ENCODE results near the gene ADIPOR2.

Gene ADIPOR2

DNA sequence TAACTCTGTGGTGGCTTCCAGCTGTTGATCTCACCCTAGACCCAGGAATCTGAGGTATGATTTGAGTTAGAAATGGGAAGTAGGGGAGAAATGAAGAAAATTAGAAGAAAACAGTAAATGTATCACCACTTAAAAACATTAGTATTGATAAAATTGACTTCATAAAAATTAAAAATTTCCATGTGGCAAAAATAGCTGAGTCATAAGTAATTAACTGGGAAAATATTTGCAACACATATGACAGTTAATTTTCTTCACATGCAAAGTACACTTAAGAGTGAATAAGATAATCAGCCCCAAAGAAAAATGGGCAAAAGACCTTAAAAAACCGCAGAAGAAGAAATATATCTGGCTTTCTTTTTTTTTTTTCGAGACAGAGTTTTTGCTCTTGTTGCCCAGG, 25.5 kb upstream of the ADIPOR2 start:
- no peak overlapping the region for H3K9ac ChIP-seq (ENCODE audit: low read depth in 1 of 2, low read length in 2 of 2)
- H3K4me3 ChIP-seq (ENCODE audit: low read length in 2 of 2) = no peak overlapping the region
- H3K27me3 ChIP-seq (ENCODE audit: control insufficient read depth in 2 of 2, insufficient read depth in 2 of 2, low read length in 2 of 2) = no peaks in the 10 kb centered on the region
- H3K36me3 ChIP-seq (ENCODE audit: control insufficient read depth in 2 of 2, insufficient read depth in 2 of 2, low read length in 2 of 2) = no peaks in the 10 kb centered on the region
- peaks cover 27 to 60% of the 10 kb centered on the region in 2 donors for H3K4me1 ChIP-seq (ENCODE audit: control insufficient read depth in 2 of 2, insufficient read depth in 2 of 2, low read length in 2 of 2)
- peak overlapping the region; percentile 52 to 55 for H3K27ac ChIP-seq (ENCODE audit: low read depth in 2 of 2, low read length in 2 of 2)
- no peaks in the 10 kb centered on the region for H3K9me3 ChIP-seq (ENCODE audit: control insufficient read depth in 2 of 2, low read length in 2 of 2)

GRCh38 chr12:1666215-1666614, 24.7 kb upstream of the ADIPOR2 start:
- Histone ChIP-seq H3K9ac (ENCODE audit: low read depth in 1 of 2, low read length in 2 of 2) (peak overlapping the region; percentile 60 to 64), H3K9me3 (ENCODE audit: control insufficient read depth in 2 of 2, low read length in 2 of 2) (no peaks in the 10 kb centered on the region), H3K27me3 (ENCODE audit: control insufficient read depth in 2 of 2, insufficient read depth in 2 of 2, low read length in 2 of 2) (no peaks in the 10 kb centered on the region), H3K36me3 (ENCODE audit: control insufficient read depth in 2 of 2, insufficient read depth in 2 of 2, low read length in 2 of 2) (no peaks in the 10 kb centered on the region), H3K27ac (ENCODE audit: low read depth in 2 of 2, low read length in 2 of 2) (peak overlapping the region; percentile 84 to 87), H3K4me1 (ENCODE audit: control insufficient read depth in 2 of 2, insufficient read depth in 2 of 2, low read length in 2 of 2) (peaks cover 31 to 63% of the 10 kb centered on the region in 2 donors), H3K4me3 (ENCODE audit: low read length in 2 of 2) (no peak overlapping the region)

GRCh38 chr12:1666685-1667162, 24.1 kb upstream of the ADIPOR2 start:
- Histone ChIP-seq H3K36me3 (ENCODE audit: control insufficient read depth in 2 of 2, insufficient read depth in 2 of 2, low read length in 2 of 2) (no peaks in the 10 kb centered on the region), H3K27ac (ENCODE audit: low read depth in 2 of 2, low read length in 2 of 2) (peak overlapping the region; percentile 84 to 87), H3K27me3 (ENCODE audit: control insufficient read depth in 2 of 2, insufficient read depth in 2 of 2, low read length in 2 of 2) (no peaks in the 10 kb centered on the region), H3K4me3 (ENCODE audit: low read length in 2 of 2) (peak overlapping the region in 1 of 2 donors; percentile 43), H3K9me3 (ENCODE audit: control insufficient read depth in 2 of 2, low read length in 2 of 2) (no peaks in the 10 kb centered on the region), H3K9ac (ENCODE audit: low read depth in 1 of 2, low read length in 2 of 2) (peak overlapping the region; percentile 60 to 64), H3K4me1 (ENCODE audit: control insufficient read depth in 2 of 2, insufficient read depth in 2 of 2, low read length in 2 of 2) (peaks cover 34 to 61% of the 10 kb centered on the region in 2 donors)

DNA sequence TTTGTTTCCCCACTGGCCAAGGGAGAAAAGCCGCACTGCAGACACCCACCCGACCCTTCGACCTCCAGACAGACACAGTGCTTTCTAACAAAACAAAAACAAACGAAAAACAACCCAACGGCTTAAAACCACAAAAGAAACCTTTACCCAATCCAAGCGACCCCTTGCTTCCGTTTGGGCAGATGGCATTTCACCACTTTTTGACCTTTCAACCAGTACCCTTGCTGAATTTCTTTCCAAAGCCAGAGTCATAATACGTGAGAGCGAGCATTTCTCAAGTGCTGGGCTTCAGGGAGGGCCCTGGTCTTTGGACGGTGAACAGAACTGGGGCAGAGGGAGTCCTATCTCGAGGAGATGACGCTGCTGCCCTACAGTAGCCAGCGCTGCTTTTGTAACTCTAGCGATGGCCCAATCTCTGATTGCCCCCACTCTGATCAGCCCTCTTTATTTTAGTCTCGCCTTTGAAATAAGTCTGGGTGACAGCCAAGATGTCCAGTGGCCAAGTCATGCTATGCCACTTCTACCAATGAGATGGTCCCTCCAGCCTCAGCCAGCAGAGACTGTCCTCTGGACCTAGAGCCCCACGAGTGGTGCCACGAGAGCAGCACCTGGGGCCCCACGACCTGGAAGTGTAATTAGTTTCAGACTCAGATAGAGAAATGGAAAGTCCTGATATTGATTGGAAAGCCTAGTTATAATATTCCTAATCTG, 21.9 kb upstream of the ADIPOR2 start:
- peak overlapping the region; percentile 97 for H3K27ac ChIP-seq (ENCODE audit: low read depth in 2 of 2, low read length in 2 of 2)
- peak overlapping the region in 1 of 2 donors; percentile 41 for H3K4me3 ChIP-seq (ENCODE audit: low read length in 2 of 2)
- H3K9me3 ChIP-seq (ENCODE audit: control insufficient read depth in 2 of 2, low read length in 2 of 2) = no peaks in the 10 kb centered on the region
- peaks cover 34 to 58% of the 10 kb centered on the region in 2 donors for H3K4me1 ChIP-seq (ENCODE audit: control insufficient read depth in 2 of 2, insufficient read depth in 2 of 2, low read length in 2 of 2)
- H3K9ac ChIP-seq (ENCODE audit: low read depth in 1 of 2, low read length in 2 of 2) = peak overlapping the region in 1 of 2 donors; percentile 32
- no peaks in the 10 kb centered on the region for H3K27me3 ChIP-seq (ENCODE audit: control insufficient read depth in 2 of 2, insufficient read depth in 2 of 2, low read length in 2 of 2)
- H3K36me3 ChIP-seq (ENCODE audit: control insufficient read depth in 2 of 2, insufficient read depth in 2 of 2, low read length in 2 of 2) = no peaks in the 10 kb centered on the region

DNA sequence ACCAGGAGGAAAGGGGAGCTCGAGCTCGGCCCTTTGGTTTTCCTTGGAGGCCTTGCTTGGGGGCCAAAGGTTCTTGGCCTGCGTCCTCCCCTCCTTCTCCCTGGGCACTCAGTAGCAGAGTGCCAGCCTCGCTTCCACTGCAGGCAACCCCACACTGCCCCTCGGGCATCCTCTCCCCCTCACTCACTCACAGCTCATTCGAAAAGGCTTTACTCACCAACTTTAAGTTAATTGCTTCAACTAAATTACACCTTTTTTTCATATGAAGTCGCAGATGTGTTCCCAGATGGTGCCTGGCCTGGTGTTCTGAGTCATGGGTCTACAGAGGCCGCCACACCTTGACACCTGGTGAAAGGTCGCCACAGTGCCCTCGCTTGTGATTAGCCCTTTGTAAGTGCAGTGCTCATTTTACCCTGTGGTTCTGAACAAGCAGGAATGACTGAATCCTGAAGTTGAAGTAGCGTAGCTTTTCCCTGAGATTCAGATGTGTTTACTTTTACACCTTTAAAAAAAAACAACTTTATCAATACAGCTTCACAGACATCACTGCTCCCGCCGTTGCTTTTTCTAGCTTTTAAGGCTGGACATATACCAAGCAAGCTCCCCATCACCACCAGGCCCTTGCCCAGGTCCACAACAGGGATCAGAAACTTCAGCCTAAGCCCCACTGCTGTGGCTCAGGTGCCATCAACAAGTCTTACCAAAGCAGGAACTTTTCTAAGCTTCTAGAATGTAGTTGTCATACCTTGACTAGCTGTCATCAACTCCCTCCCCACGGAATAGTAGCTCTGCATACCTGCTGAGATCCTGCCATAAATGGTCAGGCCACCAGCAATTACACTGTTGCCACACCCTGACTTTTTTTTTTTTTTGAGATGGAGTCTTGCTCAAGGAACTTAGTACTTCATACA, 20.3 kb upstream of the ADIPOR2 start:
- Histone ChIP-seq H3K27ac (ENCODE audit: low read depth in 2 of 2, low read length in 2 of 2) (peak overlapping the region; percentile 97), H3K27me3 (ENCODE audit: control insufficient read depth in 2 of 2, insufficient read depth in 2 of 2, low read length in 2 of 2) (no peaks in the 10 kb centered on the region), H3K9me3 (ENCODE audit: control insufficient read depth in 2 of 2, low read length in 2 of 2) (no peaks in the 10 kb centered on the region), H3K4me1 (ENCODE audit: control insufficient read depth in 2 of 2, insufficient read depth in 2 of 2, low read length in 2 of 2) (peaks cover 28 to 50% of the 10 kb centered on the region in 2 donors), H3K4me3 (ENCODE audit: low read length in 2 of 2) (peak overlapping the region in 1 of 2 donors; percentile 54), H3K9ac (ENCODE audit: low read depth in 1 of 2, low read length in 2 of 2) (peak overlapping the region; percentile 70), H3K36me3 (ENCODE audit: control insufficient read depth in 2 of 2, insufficient read depth in 2 of 2, low read length in 2 of 2) (no peaks in the 10 kb centered on the region)

DNA sequence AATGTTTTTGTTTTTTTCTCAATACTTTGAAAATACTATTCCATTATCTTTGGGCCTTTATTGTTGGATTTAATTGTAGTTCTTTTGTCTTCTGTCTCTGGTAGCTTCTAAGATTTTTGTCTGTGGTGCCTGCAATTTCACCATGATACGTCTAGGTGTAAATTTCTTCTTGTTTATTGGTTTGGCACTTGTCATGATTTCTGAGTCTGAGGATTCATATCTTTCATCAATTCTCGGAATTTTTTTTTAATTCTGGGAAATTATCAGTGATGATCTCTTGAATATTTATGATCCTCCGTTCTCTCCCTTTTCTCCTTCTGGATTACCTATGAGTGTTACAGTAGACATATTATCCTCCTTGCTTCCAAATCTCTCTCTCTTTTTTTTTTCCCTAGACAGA, 14.8 kb upstream of the ADIPOR2 start:
- H3K4me3 ChIP-seq (ENCODE audit: low read length in 2 of 2) = no peak overlapping the region
- no peaks in the 10 kb centered on the region for H3K36me3 ChIP-seq (ENCODE audit: control insufficient read depth in 2 of 2, insufficient read depth in 2 of 2, low read length in 2 of 2)
- H3K27me3 ChIP-seq (ENCODE audit: control insufficient read depth in 2 of 2, insufficient read depth in 2 of 2, low read length in 2 of 2) = no peaks in the 10 kb centered on the region
- H3K4me1 ChIP-seq (ENCODE audit: control insufficient read depth in 2 of 2, insufficient read depth in 2 of 2, low read length in 2 of 2) = peaks cover 10% of the 10 kb centered on the region in 2 donors
- no peak overlapping the region for H3K27ac ChIP-seq (ENCODE audit: low read depth in 2 of 2, low read length in 2 of 2)
- H3K9ac ChIP-seq (ENCODE audit: low read depth in 1 of 2, low read length in 2 of 2) = no peak overlapping the region
- H3K9me3 ChIP-seq (ENCODE audit: control insufficient read depth in 2 of 2, low read length in 2 of 2) = no peaks in the 10 kb centered on the region

- H3K4me3 ChIP-seq (ENCODE audit: low read length in 2 of 2) = no peak overlapping the region
- no peaks in the 10 kb centered on the region for H3K9me3 ChIP-seq (ENCODE audit: control insufficient read depth in 2 of 2, low read length in 2 of 2)
- peak overlapping the region; percentile 76 to 81 for H3K27ac ChIP-seq (ENCODE audit: low read depth in 2 of 2, low read length in 2 of 2)
- H3K4me1 ChIP-seq (ENCODE audit: control insufficient read depth in 2 of 2, insufficient read depth in 2 of 2, low read length in 2 of 2) = peaks cover 6 to 11% of the 10 kb centered on the region in 2 donors
- no peaks in the 10 kb centered on the region for H3K27me3 ChIP-seq (ENCODE audit: control insufficient read depth in 2 of 2, insufficient read depth in 2 of 2, low read length in 2 of 2)
- peak overlapping the region in 1 of 2 donors; percentile 31 for H3K9ac ChIP-seq (ENCODE audit: low read depth in 1 of 2, low read length in 2 of 2)
- H3K36me3 ChIP-seq (ENCODE audit: control insufficient read depth in 2 of 2, insufficient read depth in 2 of 2, low read length in 2 of 2) = no peaks in the 10 kb centered on the region
These were observed 9.9 kb upstream of the ADIPOR2 start for GRCh38 chr12:1680804-1681492.

DNA sequence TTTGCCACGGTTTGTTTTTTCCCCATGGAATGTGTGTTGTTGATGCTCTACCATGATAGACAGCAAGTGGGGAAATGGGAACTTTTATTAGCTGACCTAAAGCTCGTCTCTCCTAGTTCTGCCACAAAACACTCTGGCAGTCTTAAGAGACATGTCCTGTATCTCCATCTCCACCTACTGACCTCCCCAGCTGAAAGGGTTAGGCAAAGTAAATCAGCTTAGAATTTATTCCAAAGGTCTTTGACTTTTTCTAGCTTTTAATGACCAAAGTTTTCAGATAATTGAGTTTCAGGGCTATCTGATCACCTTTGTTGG, 9.4 kb upstream of the ADIPOR2 start:
- peaks cover 6 to 11% of the 10 kb centered on the region in 2 donors for H3K4me1 ChIP-seq (ENCODE audit: control insufficient read depth in 2 of 2, insufficient read depth in 2 of 2, low read length in 2 of 2)
- H3K27me3 ChIP-seq (ENCODE audit: control insufficient read depth in 2 of 2, insufficient read depth in 2 of 2, low read length in 2 of 2) = no peaks in the 10 kb centered on the region
- peak overlapping the region in 1 of 2 donors; percentile 31 for H3K9ac ChIP-seq (ENCODE audit: low read depth in 1 of 2, low read length in 2 of 2)
- no peak overlapping the region for H3K4me3 ChIP-seq (ENCODE audit: low read length in 2 of 2)
- no peaks in the 10 kb centered on the region for H3K36me3 ChIP-seq (ENCODE audit: control insufficient read depth in 2 of 2, insufficient read depth in 2 of 2, low read length in 2 of 2)
- H3K27ac ChIP-seq (ENCODE audit: low read depth in 2 of 2, low read length in 2 of 2) = peak overlapping the region; percentile 76 to 81
- H3K9me3 ChIP-seq (ENCODE audit: control insufficient read depth in 2 of 2, low read length in 2 of 2) = no peaks in the 10 kb centered on the region

- H3K4me3 ChIP-seq (ENCODE audit: low read length in 2 of 2) = no peak overlapping the region
- H3K27me3 ChIP-seq (ENCODE audit: control insufficient read depth in 2 of 2, insufficient read depth in 2 of 2, low read length in 2 of 2) = no peaks in the 10 kb centered on the region
- H3K36me3 ChIP-seq (ENCODE audit: control insufficient read depth in 2 of 2, insufficient read depth in 2 of 2, low read length in 2 of 2) = no peaks in the 10 kb centered on the region
- no peaks in the 10 kb centered on the region for H3K9me3 ChIP-seq (ENCODE audit: control insufficient read depth in 2 of 2, low read length in 2 of 2)
- peaks cover 8 to 12% of the 10 kb centered on the region in 2 donors for H3K4me1 ChIP-seq (ENCODE audit: control insufficient read depth in 2 of 2, insufficient read depth in 2 of 2, low read length in 2 of 2)
- H3K27ac ChIP-seq (ENCODE audit: low read depth in 2 of 2, low read length in 2 of 2) = no peak overlapping the region
- no peak overlapping the region for H3K9ac ChIP-seq (ENCODE audit: low read depth in 1 of 2, low read length in 2 of 2)
These were observed 2.7 kb upstream of the ADIPOR2 start for GRCh38 chr12:1688086-1688710.
